HG02981 (cell line): ENCODE measurements around the gene HDHD3.

Experiments
- ATAC-seq: cut with Tn5 transposase; IDR thresholded peaks from one replicate; pipeline ENCODE4 v1.9.1; 2021; ENCODE audit warnings: mild to moderate bottlenecking, moderate library complexity; ENCODE audit not compliant: unreplicated experiment

HDHD3 gene

GRCh38 chr9:113340011-113340699 lies 36.6 kb downstream of the HDHD3 start, which contains the start of gene WDR31:
Gene WDR31, minus strand, starts transcription at chr9:113340275. Its CDS starts 8,253 bp downstream, at chr9:113332022.
- peak; percentile 97 for ATAC-seq

- no peak for ATAC-seq
Measured at GRCh38 chr9:113337714-113338113, 39.1 kb downstream of the HDHD3 start.

- ATAC-seq: no peak
Measured at GRCh38 chr9:113331780-113332179, 45.0 kb downstream of the HDHD3 start.

GRCh38 chr9:113328045-113328782 lies 48.6 kb downstream of the HDHD3 start:
- no peak for ATAC-seq

- ATAC-seq: no peak
Measured at GRCh38 chr9:113326230-113326629, 50.6 kb downstream of the HDHD3 start.
